Neural crest cell (in vitro differentiated cells): ENCODE measurements around the gene ST7. TPM values are rescaled to one million over a fixed set of nuclear protein-coding genes. Genes with fewer than 3 reads are reported as not detected.

ENCODE experiments used
- DNase-seq: peaks from one replicate; pipeline ENCODE4 v3.0.0; 2021; ENCODE audit warnings: low read depth, mixed read lengths, low spot score
- H3K27ac Mint-ChIP-seq: one replicate; pipeline ENCODE4 v1.8.0; 2021; ENCODE audit warnings: mild to moderate bottlenecking, mixed read lengths; ENCODE audit not compliant: unreplicated experiment
- H3K27me3 Mint-ChIP-seq: 2 replicates; pipeline ENCODE4 v1.8.0; 2021; ENCODE audit warnings: low read depth, mild to moderate bottlenecking, mixed read lengths
- H3K36me3 Mint-ChIP-seq: 2 replicates; pipeline ENCODE4 v1.8.0; 2021; ENCODE audit warnings: low read depth, mild to moderate bottlenecking, mixed read lengths
- H3K4me1 Mint-ChIP-seq: 2 replicates; pipeline ENCODE4 v1.8.0; 2021; ENCODE audit warnings: mixed read lengths
- H3K4me3 Mint-ChIP-seq: one replicate; pipeline ENCODE4 v1.8.0; 2021; ENCODE audit warnings: mild to moderate bottlenecking, mixed read lengths
- H3K9me3 Mint-ChIP-seq: 2 replicates; pipeline ENCODE4 v1.8.0; 2021; ENCODE audit warnings: mixed read lengths
- total RNA-seq: library from RNA; stranded (reverse); gene quantifications from 2 replicates; pipeline ENCODE4 v1.2.1, GENCODE V29; 2021
- TF ChIP-seq, protein P1 (sequence below): fragments of 200-600 bp; sonication (generic); conservative IDR thresholded peaks from 2 replicates; pipeline ENCODE4 v1.5.0; 2021; ENCODE audit warnings: antibody characterized with exemption, mild to moderate bottlenecking

ST7 gene
- total RNA-seq, 1 donor from 2014 or later: 22.4 TPM

DNA sequence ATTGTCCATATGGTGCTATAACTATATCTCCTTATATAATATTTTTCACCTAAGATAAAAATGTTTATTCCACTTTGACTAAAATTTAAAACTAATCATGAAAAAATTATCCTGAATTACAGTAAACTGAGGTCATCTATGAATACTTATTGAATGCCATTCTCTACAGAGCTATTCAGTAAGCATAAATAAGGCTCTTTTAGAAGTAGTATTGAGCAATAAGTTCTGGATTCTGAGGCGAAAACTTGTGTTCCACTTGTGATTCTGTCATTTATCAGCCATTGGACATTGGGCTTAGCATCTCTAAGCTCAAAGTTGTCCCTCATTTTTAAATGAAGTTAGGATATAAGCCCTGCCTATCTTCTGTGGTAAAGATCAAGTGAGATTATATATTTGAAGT, 238.8 kb downstream of the ST7 start:
- H3K27me3 Mint-ChIP-seq: no peaks in the 10 kb centered on the region
- H3K9me3 Mint-ChIP-seq: no peaks in the 10 kb centered on the region
- H3K4me3 Mint-ChIP-seq: no peak overlapping the region
- no peak overlapping the region for H3K27ac Mint-ChIP-seq
- DNase-seq: no peak
- TF ChIP-seq, protein P1, sequence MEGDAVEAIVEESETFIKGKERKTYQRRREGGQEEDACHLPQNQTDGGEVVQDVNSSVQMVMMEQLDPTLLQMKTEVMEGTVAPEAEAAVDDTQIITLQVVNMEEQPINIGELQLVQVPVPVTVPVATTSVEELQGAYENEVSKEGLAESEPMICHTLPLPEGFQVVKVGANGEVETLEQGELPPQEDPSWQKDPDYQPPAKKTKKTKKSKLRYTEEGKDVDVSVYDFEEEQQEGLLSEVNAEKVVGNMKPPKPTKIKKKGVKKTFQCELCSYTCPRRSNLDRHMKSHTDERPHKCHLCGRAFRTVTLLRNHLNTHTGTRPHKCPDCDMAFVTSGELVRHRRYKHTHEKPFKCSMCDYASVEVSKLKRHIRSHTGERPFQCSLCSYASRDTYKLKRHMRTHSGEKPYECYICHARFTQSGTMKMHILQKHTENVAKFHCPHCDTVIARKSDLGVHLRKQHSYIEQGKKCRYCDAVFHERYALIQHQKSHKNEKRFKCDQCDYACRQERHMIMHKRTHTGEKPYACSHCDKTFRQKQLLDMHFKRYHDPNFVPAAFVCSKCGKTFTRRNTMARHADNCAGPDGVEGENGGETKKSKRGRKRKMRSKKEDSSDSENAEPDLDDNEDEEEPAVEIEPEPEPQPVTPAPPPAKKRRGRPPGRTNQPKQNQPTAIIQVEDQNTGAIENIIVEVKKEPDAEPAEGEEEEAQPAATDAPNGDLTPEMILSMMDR: no peak
- no peaks in the 10 kb centered on the region for H3K4me1 Mint-ChIP-seq
- peaks cover 2% of the 10 kb centered on the region for H3K36me3 Mint-ChIP-seq

DNA sequence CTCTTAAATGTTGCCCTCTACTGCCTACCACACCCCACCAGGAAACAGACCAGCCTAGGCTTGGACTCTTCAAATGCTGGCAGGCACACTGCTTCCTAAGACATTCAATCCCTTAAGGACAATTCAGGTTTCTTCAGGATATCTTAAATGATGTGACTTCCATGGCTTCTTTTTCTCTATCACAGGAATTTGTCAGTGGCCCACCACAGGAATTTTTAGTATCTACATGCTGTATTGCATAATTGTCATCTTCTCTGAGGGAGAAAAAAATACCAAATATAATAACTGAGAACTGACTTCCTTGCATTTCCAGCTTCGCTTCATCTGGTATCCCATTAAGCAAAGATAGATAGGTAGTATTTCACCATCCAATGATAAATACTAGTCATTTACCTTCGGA, 240.3 kb downstream of the ST7 start:
- Mint-ChIP-seq H3K27ac (no peak overlapping the region), H3K4me1 (peaks cover 4% of the 10 kb centered on the region), H3K36me3 (peaks cover 2% of the 10 kb centered on the region), H3K27me3 (no peaks in the 10 kb centered on the region), H3K4me3 (no peak overlapping the region), H3K9me3 (peaks cover 2% of the 10 kb centered on the region)
- no peak for DNase-seq
- TF ChIP-seq, protein P1: no peak

DNA sequence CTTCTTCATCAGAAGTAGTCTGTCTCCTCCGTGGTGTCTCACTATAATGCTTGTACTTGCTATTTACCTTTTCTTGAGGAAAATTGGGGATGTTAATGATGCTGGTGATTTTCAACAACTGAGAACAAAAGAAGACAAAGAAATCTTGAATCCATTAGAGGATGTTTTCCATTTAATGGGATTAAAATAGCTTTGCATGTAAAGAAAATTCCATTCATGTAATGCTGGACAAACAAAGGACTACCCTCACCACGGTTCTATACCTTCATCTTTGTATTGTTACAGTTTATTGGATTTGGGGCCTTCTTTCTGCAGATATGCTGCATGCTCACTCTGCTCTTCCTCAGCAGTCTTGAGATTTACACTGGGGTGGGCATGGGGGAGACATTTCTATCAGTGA, 241.1 kb downstream of the ST7 start:
- H3K36me3 Mint-ChIP-seq: peaks cover 2% of the 10 kb centered on the region
- no peaks in the 10 kb centered on the region for H3K27me3 Mint-ChIP-seq
- TF ChIP-seq, protein P1: no peak
- peaks cover 4% of the 10 kb centered on the region for H3K4me1 Mint-ChIP-seq
- H3K27ac Mint-ChIP-seq: peak overlapping the region; percentile 38
- no peak overlapping the region for H3K4me3 Mint-ChIP-seq
- DNase-seq: no peak
- H3K9me3 Mint-ChIP-seq: peaks cover 2% of the 10 kb centered on the region

DNA sequence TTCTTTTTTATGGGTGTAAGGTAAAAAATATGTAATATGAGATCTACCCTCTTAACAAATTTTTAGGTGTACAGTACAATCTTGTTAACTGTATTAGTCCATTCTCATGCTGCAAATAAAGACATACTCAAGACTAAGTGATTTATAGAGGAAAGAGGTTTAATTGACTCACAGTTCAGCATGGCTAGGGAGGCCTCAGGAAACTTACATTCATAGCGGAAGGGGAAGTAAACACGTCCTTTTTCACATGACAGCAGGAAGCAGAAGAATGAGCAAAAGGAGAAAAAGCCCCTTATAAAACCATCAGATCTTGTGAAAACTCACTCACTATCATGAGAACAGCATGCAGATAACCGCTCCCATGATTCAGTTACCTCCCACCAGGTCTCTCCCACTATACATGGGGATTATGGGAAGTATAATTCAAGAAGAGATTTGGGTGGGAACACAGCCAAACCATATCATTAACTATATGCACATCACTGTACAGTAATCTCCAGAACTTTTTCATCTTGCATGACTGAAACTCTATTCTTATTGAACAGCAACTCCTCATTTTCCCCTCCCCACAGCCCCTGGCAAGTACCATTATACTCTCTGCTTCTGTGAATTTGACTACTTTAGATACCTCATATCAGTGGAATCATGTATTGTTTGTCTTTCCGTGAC, 242.2 kb downstream of the ST7 start:
- H3K36me3 Mint-ChIP-seq: peaks cover 2% of the 10 kb centered on the region
- TF ChIP-seq, protein P1: no peak
- H3K4me3 Mint-ChIP-seq: no peak overlapping the region

DNA sequence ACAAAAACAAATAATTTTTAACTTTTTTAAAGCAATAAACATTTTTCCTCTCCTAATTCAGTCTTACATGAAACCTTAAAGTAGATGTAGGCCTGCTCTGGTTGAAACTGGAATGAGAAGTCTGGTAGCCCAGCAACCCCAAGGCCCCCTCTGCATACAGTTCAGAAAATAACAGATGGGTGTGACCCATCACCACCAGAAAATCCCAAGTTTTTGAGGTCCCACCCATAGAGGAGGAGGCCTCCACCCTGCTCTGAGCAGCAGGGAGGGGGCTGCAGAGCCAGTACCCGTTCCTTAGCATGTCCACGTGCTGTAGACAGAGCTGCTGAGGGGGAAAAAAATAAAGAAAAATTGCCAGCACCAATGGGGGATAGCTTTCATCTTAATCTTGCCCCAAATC, 246.8 kb downstream of the ST7 start:
- H3K4me3 Mint-ChIP-seq: no peak overlapping the region
- H3K27me3 Mint-ChIP-seq: no peaks in the 10 kb centered on the region
- no peak overlapping the region for H3K27ac Mint-ChIP-seq
- TF ChIP-seq, protein P1: no peak
- DNase-seq: no peak
- H3K9me3 Mint-ChIP-seq: peaks cover 2% of the 10 kb centered on the region
- peaks cover 4% of the 10 kb centered on the region for H3K4me1 Mint-ChIP-seq
- H3K36me3 Mint-ChIP-seq: peaks cover 4% of the 10 kb centered on the region

More for the DNA sequence above, 242.2 kb downstream of the ST7 start:
- H3K27ac Mint-ChIP-seq: no peak overlapping the region
- peaks cover 4% of the 10 kb centered on the region for H3K4me1 Mint-ChIP-seq
- DNase-seq: no peak
- no peaks in the 10 kb centered on the region for H3K27me3 Mint-ChIP-seq
- peaks cover 2% of the 10 kb centered on the region for H3K9me3 Mint-ChIP-seq
